Tibial nerve (tissue), 4 donors: Measurements from ENCODE around the gene ORC5. TPM values are rescaled to one million over a fixed set of nuclear protein-coding genes. Genes with fewer than 3 reads are reported as not detected.

ENCODE experiments used
- DNase-seq, 2 donors: peaks; one replicate each; pipeline ENCODE4 v3.0.0-alpha.2; 2019; ENCODE audit warnings: low spot score in 2 of 2
- H3K27ac ChIP-seq, 4 donors: fragments of 200-600 bp; sonication (generic) in 3 of 4; one replicate each; pipeline ENCODE4 v1.5.1; 2017 to 2019; ENCODE audit warnings: mild to moderate bottlenecking in 1 of 4
- H3K27me3 ChIP-seq, 2 donors: fragments of 200-600 bp; sonication (generic) in 1 of 2; one replicate each; pipeline versions ENCODE4 v1.5.1 to v1.6.0; 2017 to 2019
- H3K36me3 ChIP-seq, 3 donors: fragments of 200-600 bp; sonication (generic); one replicate each; pipeline ENCODE4 v1.5.1; 2018 to 2019
- H3K4me1 ChIP-seq, 4 donors: fragments of 200-600 bp; sonication (generic) in 3 of 4; one replicate each; pipeline ENCODE4 v1.5.1; 2017 to 2019
- H3K4me3 ChIP-seq, 4 donors: fragments of 200-600 bp; sonication (generic) in 3 of 4; one replicate each; pipeline ENCODE4 v1.5.1; 2017 to 2019; ENCODE audit warnings: mild to moderate bottlenecking in 1 of 4, moderate library complexity in 1 of 4
- H3K9me3 ChIP-seq, 4 donors: fragments of 200-600 bp; sonication (generic) in 3 of 4; one replicate each; pipeline ENCODE4 v1.5.1; 2017 to 2019
- CTCF ChIP-seq, 5 experiments: fragments of 200-600 bp in 3 of 5; fragments of 450-650 bp in 2 of 5; sonication (generic) in 3 of 5; IDR thresholded peaks; one replicate each; pipeline ENCODE4 v1.5.1; 2016 to 2019; ENCODE audit warnings: antibody characterized with exemption in 5 of 5, mild to moderate bottlenecking in 3 of 5, moderate library complexity in 2 of 5
- EP300 ChIP-seq, 2 donors: sonication (generic); formaldehyde crosslinking; IDR thresholded peaks; one replicate each; pipeline ENCODE4 v1.6.1; 2017; ENCODE audit warnings: antibody characterized with exemption in 2 of 2, mild to moderate bottlenecking in 1 of 2
- POLR2A ChIP-seq, 2 donors: fragments of 450-650 bp; IDR thresholded peaks; one replicate each; pipeline ENCODE4 v1.6.1; 2017; ENCODE audit warnings: antibody characterized with exemption in 2 of 2, mild to moderate bottlenecking in 2 of 2, moderate library complexity in 2 of 2
- WGBS, 2 donors: methylation state at CpG; one replicate each; pipeline ENCODE4 v1.1.5; 2018; 5-methylcytosine and 5-hydroxymethylcytosine counted together
- total RNA-seq, 4 donors: library from RNA; depleted of rRNA; stranded (reverse); fragments of >200 nt; gene quantifications; one replicate each; pipeline ENCODE4 v1.1.0, GENCODE V29; 2016

ORC5 gene
- 10 to 100 TPM; 12.4 to 31.0 (median 26.8) TPM for total RNA-seq

GRCh38 chr7:104207731-104208420 lies at the start of gene ORC5:
TSS of gene ORC5 (minus strand) at chr7:104208013. CDS start at chr7:104207904, 109 bp downstream.
- WGBS, 2 donors = 0 to 1% methylated on average over 30 to 38 of the region's 47 CpGs
- Histone ChIP-seq H3K4me3 (peak within 1 kb of the TSS; percentile 36 to 83 (median 62)), H3K36me3 (peaks cover 0 to 9% (median 0%) of the 10 kb centered on the region in 3 donors), H3K27me3 (no peaks in the 10 kb centered on the region), H3K27ac (peak within 1 kb of the TSS; percentile 60 to 93 (median 84)), H3K4me1 (peaks cover 0 to 36% (median 16%) of the 10 kb centered on the region in 4 donors), H3K9me3 (no peaks in the 10 kb centered on the region)
- DNase-seq = peak; percentile 25 to 38
- TF ChIP-seq CTCF (IDR thresholded peaks at IDR 0.05) (no peak), POLR2A (IDR thresholded peaks at IDR 0.05) (peak; percentile 37 to 62), EP300 (IDR thresholded peaks at IDR 0.05) (peak in 1 of 2 donors; percentile 85)

- no peaks in the 10 kb centered on the region for H3K27me3 ChIP-seq
- H3K4me3 ChIP-seq = no peak overlapping the region
- TF ChIP-seq EP300 (IDR thresholded peaks at IDR 0.05) (no peak), POLR2A (IDR thresholded peaks at IDR 0.05) (no peak), CTCF (IDR thresholded peaks at IDR 0.05) (no peak)
- H3K9me3 ChIP-seq = no peaks in the 10 kb centered on the region
- no peak for DNase-seq
- no peak overlapping the region for H3K27ac ChIP-seq
- 83 to 84% methylated on average over 5 of the region's 5 CpGs for WGBS, 2 donors
- H3K4me1 ChIP-seq = no peaks in the 10 kb centered on the region
- H3K36me3 ChIP-seq = no peaks in the 10 kb centered on the region
These were observed 47.8 kb upstream of the ORC5 start for GRCh38 chr7:104255616-104256015.

- no peak for TF ChIP-seq EP300 (IDR thresholded peaks at IDR 0.05)
- no peak for TF ChIP-seq POLR2A (IDR thresholded peaks at IDR 0.05)
- no peak for TF ChIP-seq CTCF (IDR thresholded peaks at IDR 0.05)
- WGBS, 2 donors = 43 to 46% methylated on average over 4 of the region's 4 CpGs
These were observed 47.4 kb upstream of the ORC5 start for GRCh38 chr7:104255194-104255593.

GRCh38 chr7:104254696-104255095 lies 46.9 kb upstream of the ORC5 start:
- Histone ChIP-seq H3K27me3 (no peaks in the 10 kb centered on the region), H3K36me3 (no peaks in the 10 kb centered on the region), H3K4me3 (no peak overlapping the region), H3K9me3 (no peaks in the 10 kb centered on the region), H3K4me1 (no peaks in the 10 kb centered on the region), H3K27ac (no peak overlapping the region)
- WGBS, 2 donors = 71 to 77% methylated on average over 1 of the region's 1 CpG
- TF ChIP-seq CTCF (IDR thresholded peaks at IDR 0.05) (no peak), EP300 (IDR thresholded peaks at IDR 0.05) (no peak), POLR2A (IDR thresholded peaks at IDR 0.05) (no peak)
- no peak for DNase-seq

More at GRCh38 chr7:104255194-104255593, 47.4 kb upstream of the ORC5 start:
- H3K27me3 ChIP-seq = no peaks in the 10 kb centered on the region
- DNase-seq = no peak
- no peak overlapping the region for H3K27ac ChIP-seq
- no peaks in the 10 kb centered on the region for H3K4me1 ChIP-seq
- H3K36me3 ChIP-seq = no peaks in the 10 kb centered on the region
- H3K9me3 ChIP-seq = no peaks in the 10 kb centered on the region
- H3K4me3 ChIP-seq = no peak overlapping the region

- WGBS, 2 donors = 56 to 62% methylated on average over 4 of the region's 4 CpGs
- no peak overlapping the region for H3K27ac ChIP-seq
- TF ChIP-seq EP300 (IDR thresholded peaks at IDR 0.05) (no peak), CTCF (IDR thresholded peaks at IDR 0.05) (no peak), POLR2A (IDR thresholded peaks at IDR 0.05) (no peak)
These were observed 44.8 kb upstream of the ORC5 start for GRCh38 chr7:104252409-104253134.

More at GRCh38 chr7:104252409-104253134, 44.8 kb upstream of the ORC5 start:
- H3K4me1 ChIP-seq = no peaks in the 10 kb centered on the region
- H3K4me3 ChIP-seq = no peak overlapping the region
- no peaks in the 10 kb centered on the region for H3K36me3 ChIP-seq
- H3K9me3 ChIP-seq = no peaks in the 10 kb centered on the region
- H3K27me3 ChIP-seq = no peaks in the 10 kb centered on the region
- no peak for DNase-seq
